SK-N-MC (cell line): ENCODE measurements around the gene PLXNA1.

Experiments used
- EZH2 ChIP-seq: fragments of 200-600 bp; sonication (generic); IDR thresholded peaks from one replicate; pipeline ENCODE4 v1.6.1; 2017; ENCODE audit warnings: antibody characterized with exemption
- FOXP2 ChIP-seq: optimal IDR thresholded peaks from 2 replicates; pipeline ENCODE3; 2011; ENCODE audit warnings: mild to moderate bottlenecking, moderate library complexity; ENCODE audit not compliant: insufficient read depth; ENCODE audit errors: extremely low read length, control extremely low read depth

DNA sequence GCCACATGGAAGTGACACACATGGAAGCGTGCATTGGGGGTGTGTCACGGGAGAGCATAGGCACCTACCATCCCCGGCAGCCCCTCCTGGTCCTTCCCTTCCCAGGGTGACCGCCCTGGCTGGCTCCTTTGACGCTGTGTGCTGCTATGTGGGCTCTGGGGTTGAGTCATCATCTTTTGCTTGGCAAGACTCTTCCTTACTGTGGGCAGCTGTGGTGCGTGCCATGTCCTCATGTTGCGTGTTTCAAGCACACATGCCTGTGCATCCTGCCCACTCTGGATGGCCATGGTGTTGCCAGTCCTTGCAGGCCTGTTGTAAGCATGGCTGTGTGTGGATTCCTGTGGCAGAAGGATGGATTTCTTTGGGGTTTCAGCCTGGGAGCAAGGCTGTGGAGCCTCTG, 14.0 kb downstream of the PLXNA1 start:
- TF ChIP-seq FOXP2: no peak
- no peak for TF ChIP-seq EZH2
